SU-DHL-6 (cell line): ENCODE data around the gene PPARG.

Experiments used
- H2AFZ ChIP-seq: fragments of 200-600 bp; sonication (generic); 2 replicates; pipeline ENCODE4 v1.6.1; 2014; ENCODE audit warnings: low read depth, mild to moderate bottlenecking, moderate library complexity, mixed read lengths, antibody characterized with exemption, low read length; ENCODE audit not compliant: severe bottlenecking
- H3F3A ChIP-seq: fragments of 200-600 bp; shearing (Covaris generic); 2 replicates; pipeline ENCODE4 v1.6.0; 2016; ENCODE audit warnings: antibody characterized with exemption, mild to moderate bottlenecking; ENCODE audit not compliant: insufficient read depth
- H3K27ac ChIP-seq: fragments of 200-600 bp; sonication (generic); 2 replicates; pipeline ENCODE4 v1.5.1; 2016; ENCODE audit warnings: low read depth, mild to moderate bottlenecking, low read length, moderate library complexity, mixed read lengths
- H3K27me3 ChIP-seq: fragments of 200-600 bp; sonication (generic), shearing (Covaris generic); 2 replicates; pipeline ENCODE4 v1.6.0; 2014; ENCODE audit warnings: mild to moderate bottlenecking, low read length
- H3K36me3 ChIP-seq: fragments of 200-600 bp; sonication (generic); 2 replicates; pipeline ENCODE4 v1.6.1; 2014; ENCODE audit warnings: mild to moderate bottlenecking, low read length, mixed read lengths
- H3K4me2 ChIP-seq: fragments of 300-600, 200-600 bp; shearing (Covaris generic), sonication (generic); 2 replicates; pipeline ENCODE4 v1.6.0; 2014; ENCODE audit warnings: low read length, low read depth, mild to moderate bottlenecking; ENCODE audit not compliant: poor library complexity, severe bottlenecking
- H3K4me3 ChIP-seq: fragments of 200-600 bp; sonication (generic); 2 replicates; pipeline ENCODE4 v1.5.1; 2014; ENCODE audit warnings: antibody characterized with exemption, low read length, mild to moderate bottlenecking, mixed read lengths; ENCODE audit not compliant: insufficient read depth, poor library complexity, severe bottlenecking
- H3K79me2 ChIP-seq: fragments of 200-600 bp; sonication (generic); 2 replicates; pipeline ENCODE4 v1.6.1; 2014; ENCODE audit warnings: mild to moderate bottlenecking, low read length, moderate library complexity; ENCODE audit not compliant: insufficient read depth
- H3K9ac ChIP-seq: fragments of 200-600 bp; sonication (generic); 2 replicates; pipeline ENCODE4 v1.7.0; 2014; ENCODE audit warnings: mild to moderate bottlenecking, low read length
- H3K9me2 ChIP-seq: fragments of 200-600 bp; sonication (generic); replicated peaks from 2 replicates; pipeline ENCODE4 v1.6.1; 2014; ENCODE audit warnings: low read length; ENCODE audit not compliant: insufficient read depth
- H3K9me3 ChIP-seq: fragments of 200-600 bp; sonication (generic); 2 replicates; pipeline ENCODE4 v1.6.1; 2014; ENCODE audit warnings: low read length, mixed read lengths; ENCODE audit not compliant: insufficient read depth
- H4K20me1 ChIP-seq: fragments of 200-600 bp; sonication (generic); 2 replicates; pipeline ENCODE4 v1.6.1; 2014; ENCODE audit warnings: low read depth, mild to moderate bottlenecking, antibody characterized with exemption, low read length, moderate library complexity, mixed read lengths
- CTCF ChIP-seq: fragments of 200-600 bp; sonication (generic); IDR thresholded peaks from one replicate; pipeline ENCODE4 v1.5.1; 2017; ENCODE audit warnings: antibody characterized with exemption, mild to moderate bottlenecking, low read length, moderate library complexity; ENCODE audit not compliant: insufficient read depth, poor library complexity, severe bottlenecking
- EZH2phosphoT487 ChIP-seq: fragments of 200-600 bp; sonication (generic), shearing (Covaris generic); conservative IDR thresholded peaks from 2 replicates; pipeline ENCODE4 v1.6.1; 2018; ENCODE audit warnings: mild to moderate bottlenecking, antibody characterized with exemption, low read length, moderate library complexity, mixed read lengths

Gene PPARG

GRCh38 chr3:12369029-12369428, 80.2 kb downstream of the PPARG start:
- no peak for TF ChIP-seq CTCF
- no peak for TF ChIP-seq EZH2phosphoT487
- no peaks in the 10 kb centered on the region for H3K9me2 ChIP-seq
- H3K4me3 ChIP-seq = no peak overlapping the region
- no peaks in the 10 kb centered on the region for H3K36me3 ChIP-seq
- H3F3A ChIP-seq = no peaks in the 10 kb centered on the region
- no peak overlapping the region for H3K9ac ChIP-seq
- no peaks in the 10 kb centered on the region for H3K79me2 ChIP-seq
- H3K27ac ChIP-seq = no peak overlapping the region
- no peaks in the 10 kb centered on the region for H3K9me3 ChIP-seq
- H3K27me3 ChIP-seq = no peaks in the 10 kb centered on the region
- no peaks in the 10 kb centered on the region for H4K20me1 ChIP-seq
- no peak overlapping the region for H2AFZ ChIP-seq
- no peak overlapping the region for H3K4me2 ChIP-seq

- H4K20me1 ChIP-seq = no peaks in the 10 kb centered on the region
- no peaks in the 10 kb centered on the region for H3K9me2 ChIP-seq
- no peaks in the 10 kb centered on the region for H3K36me3 ChIP-seq
- H2AFZ ChIP-seq = no peak overlapping the region
- no peaks in the 10 kb centered on the region for H3K79me2 ChIP-seq
- H3K27ac ChIP-seq = no peak overlapping the region
- no peaks in the 10 kb centered on the region for H3K27me3 ChIP-seq
- no peaks in the 10 kb centered on the region for H3K9me3 ChIP-seq
- H3F3A ChIP-seq = no peaks in the 10 kb centered on the region
- no peak overlapping the region for H3K4me3 ChIP-seq
- H3K4me2 ChIP-seq = no peak overlapping the region
- no peak for TF ChIP-seq CTCF
- H3K9ac ChIP-seq = no peak overlapping the region
Observed at GRCh38 chr3:12369598-12369997, 80.7 kb downstream of the PPARG start.

- Histone ChIP-seq H3K9me3 (no peaks in the 10 kb centered on the region), H3K9me2 (no peaks in the 10 kb centered on the region), H3K27ac (no peak overlapping the region), H3K4me2 (no peak overlapping the region), H3K9ac (no peak overlapping the region), H3F3A (no peaks in the 10 kb centered on the region), H3K27me3 (no peaks in the 10 kb centered on the region), H2AFZ (no peak overlapping the region), H4K20me1 (no peaks in the 10 kb centered on the region), H3K79me2 (no peaks in the 10 kb centered on the region), H3K4me3 (no peak overlapping the region), H3K36me3 (no peaks in the 10 kb centered on the region)
- TF ChIP-seq EZH2phosphoT487 (no peak), CTCF (no peak)
Observed at GRCh38 chr3:12370758-12371157, 81.9 kb downstream of the PPARG start.
